HUES6 (cell line): Measurements from ENCODE around the gene SCNM1.
"Not testable (repeated sequence)": the region's sequence is repeated elsewhere in the genome, so short reads cannot be mapped to it uniquely, and the experiment has no call there.

Experiments used
- H3K27ac ChIP-seq: 2 replicates; pipeline ENCODE4 v1.7.0; 2013; ENCODE audit warnings: low read depth, mild to moderate bottlenecking, low read length, inconsistent platforms
- H3K27me3 ChIP-seq: 2 replicates; pipeline ENCODE4 v1.6.1; 2013; ENCODE audit warnings: low read length; ENCODE audit not compliant: control insufficient read depth, insufficient read depth
- H3K36me3 ChIP-seq: 2 replicates; pipeline ENCODE4 v1.6.1; 2013; ENCODE audit warnings: low read length; ENCODE audit not compliant: control insufficient read depth, insufficient read depth
- H3K4me1 ChIP-seq: 2 replicates; pipeline ENCODE4 v1.6.1; 2013; ENCODE audit warnings: low read length; ENCODE audit not compliant: control insufficient read depth, insufficient read depth
- H3K4me3 ChIP-seq: 2 replicates; pipeline ENCODE4 v1.5.1; 2013; ENCODE audit warnings: low read depth, low read length
- H3K9ac ChIP-seq: one replicate; pipeline ENCODE4 v1.6.1; 2013; ENCODE audit warnings: mild to moderate bottlenecking, low read length
- H3K9me3 ChIP-seq: 2 replicates; pipeline ENCODE4 v1.6.1; 2013; ENCODE audit warnings: low read depth, low read length; ENCODE audit not compliant: control insufficient read depth, insufficient read depth

The SCNM1 gene

DNA sequence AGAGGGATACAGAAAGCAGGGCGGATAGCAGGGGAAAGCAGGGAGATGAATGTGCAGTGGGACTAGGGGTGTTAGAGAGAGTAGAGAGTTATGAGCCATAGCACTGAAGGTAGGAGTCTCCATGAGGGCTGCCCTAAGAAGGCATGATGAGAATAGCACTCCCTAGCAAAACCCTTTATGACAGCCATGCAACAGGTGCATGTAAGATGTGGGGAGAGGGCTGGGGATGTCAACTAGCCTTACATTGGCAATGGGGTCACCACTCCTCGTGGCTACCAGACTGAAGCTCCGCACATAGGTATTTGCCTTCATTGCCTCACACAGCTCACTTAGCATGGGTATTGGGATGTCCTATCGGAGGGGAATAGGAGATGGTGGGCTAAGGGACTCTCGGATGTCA, 5.2 kb downstream of the SCNM1 start:
- Histone ChIP-seq H3K36me3 (peaks cover 52% of the 10 kb centered on the region), H3K27ac (no peak overlapping the region), H3K27me3 (no peaks in the 10 kb centered on the region), H3K9me3 (no peaks in the 10 kb centered on the region), H3K4me3 (no peak overlapping the region), H3K9ac (no peak overlapping the region), H3K4me1 (no peaks in the 10 kb centered on the region)

- no peak overlapping the region for H3K9ac ChIP-seq
- H3K9me3 ChIP-seq, result no peaks in the 10 kb centered on the region
- H3K4me3 ChIP-seq, result no peak overlapping the region
- H3K4me1 ChIP-seq, result no peaks in the 10 kb centered on the region
- H3K27ac ChIP-seq, result no peak overlapping the region
- peaks cover 69% of the 10 kb centered on the region for H3K36me3 ChIP-seq
- H3K27me3 ChIP-seq, result no peaks in the 10 kb centered on the region
Observed at GRCh38 chr1:151175041-151175741, 9.2 kb downstream of the SCNM1 start.

DNA sequence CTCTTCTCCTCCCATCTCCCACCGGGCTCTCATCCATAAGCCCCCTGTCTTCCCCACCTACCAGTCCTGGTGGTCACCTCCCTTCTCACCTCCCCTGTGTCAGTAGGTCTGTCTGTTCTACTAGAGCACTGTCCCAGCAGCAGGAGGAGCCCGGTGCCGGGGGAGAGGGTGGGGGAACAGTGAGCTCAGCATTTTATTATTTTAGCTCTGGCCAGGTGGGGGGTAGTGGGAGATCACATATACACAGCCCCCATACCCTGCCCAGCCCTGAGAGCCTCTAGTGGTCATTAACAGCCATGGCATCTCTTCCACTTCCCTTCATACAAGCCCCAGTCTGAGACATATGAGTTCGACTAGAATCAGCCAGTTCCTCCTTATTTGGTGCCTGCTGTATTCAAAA, 9.9 kb downstream of the SCNM1 start, which contains the start of gene TMOD4:
TSS of gene TMOD4 (minus strand) at position 119 of the 400 bp plus-strand sequence. CDS start 1,106 bp downstream, outside the sequence.
- no peaks in the 10 kb centered on the region for H3K9me3 ChIP-seq
- no peak within 1 kb of the TSS for H3K4me3 ChIP-seq
- H3K27me3 ChIP-seq, result no peaks in the 10 kb centered on the region
- no peak within 1 kb of the TSS for H3K27ac ChIP-seq
- H3K4me1 ChIP-seq, result no peaks in the 10 kb centered on the region
- no peak within 1 kb of the TSS for H3K9ac ChIP-seq
- peaks cover 70% of the 10 kb centered on the region for H3K36me3 ChIP-seq

DNA sequence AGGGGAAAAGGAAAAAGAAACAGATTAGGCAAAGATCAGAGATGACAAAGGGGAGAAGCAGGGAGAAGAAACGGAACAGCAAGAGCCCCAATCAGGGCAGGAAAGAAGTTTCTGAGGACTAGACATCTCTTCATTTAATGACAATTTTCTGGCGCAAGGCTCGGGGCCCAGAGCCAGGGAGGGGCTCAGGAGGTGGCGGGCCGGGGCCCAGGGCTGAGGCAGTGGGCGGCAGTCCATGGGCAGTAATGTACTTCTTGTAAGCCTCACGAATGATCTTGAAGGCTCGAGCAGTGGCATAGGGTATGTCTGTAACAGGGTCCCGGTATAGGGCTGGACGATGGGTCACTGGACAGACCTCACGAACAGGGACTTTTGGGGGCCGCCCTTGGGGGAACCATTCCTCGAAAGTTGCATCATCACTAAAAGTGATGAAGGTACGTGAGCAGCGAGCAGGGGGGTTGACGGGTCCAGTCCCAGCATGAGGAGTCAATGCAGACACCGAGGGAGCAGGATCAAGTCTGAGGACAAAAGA, 10.6 kb downstream of the SCNM1 start:
- no peaks in the 10 kb centered on the region for H3K27me3 ChIP-seq
- no peak overlapping the region for H3K4me3 ChIP-seq
- no peak overlapping the region for H3K27ac ChIP-seq
- no peaks in the 10 kb centered on the region for H3K4me1 ChIP-seq
- H3K9me3 ChIP-seq, result no peaks in the 10 kb centered on the region
- H3K9ac ChIP-seq, result no peak overlapping the region
- peaks cover 77% of the 10 kb centered on the region for H3K36me3 ChIP-seq

DNA sequence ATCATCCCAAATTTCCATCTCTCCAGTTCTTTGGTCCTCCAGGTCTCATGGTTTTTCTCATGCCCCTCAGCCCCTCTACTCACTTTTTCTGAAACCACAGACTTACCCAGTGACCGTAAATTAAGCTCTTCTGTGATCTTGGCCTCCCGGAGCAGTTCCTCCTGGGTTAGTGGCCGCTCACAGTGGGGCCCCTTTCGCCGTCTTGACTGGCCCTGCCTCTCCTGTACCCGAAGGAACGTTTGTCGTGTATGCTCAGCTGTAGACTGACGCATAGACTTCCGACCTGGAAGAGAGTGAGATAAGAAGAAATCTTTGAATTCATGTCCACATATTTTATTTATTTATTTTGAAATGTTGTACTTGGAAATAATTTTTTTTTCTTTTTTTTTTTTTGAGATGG, 18.3 kb downstream of the SCNM1 start:
- Histone ChIP-seq H3K36me3 (peaks cover 70% of the 10 kb centered on the region), H3K27ac (no peak overlapping the region), H3K4me1 (no peaks in the 10 kb centered on the region), H3K9me3 (no peaks in the 10 kb centered on the region), H3K27me3 (no peaks in the 10 kb centered on the region), H3K9ac (no peak overlapping the region), H3K4me3 (no peak overlapping the region)

- H3K4me1 ChIP-seq, result no peaks in the 10 kb centered on the region
- no peak overlapping the region for H3K9ac ChIP-seq
- H3K9me3 ChIP-seq, result no peaks in the 10 kb centered on the region
- H3K36me3 ChIP-seq, result peaks cover 41% of the 10 kb centered on the region
- H3K27me3 ChIP-seq, result no peaks in the 10 kb centered on the region
- no peak overlapping the region for H3K27ac ChIP-seq
- H3K4me3 ChIP-seq, result no peak overlapping the region
Observed at GRCh38 chr1:151187205-151187604, 21.3 kb downstream of the SCNM1 start.

DNA sequence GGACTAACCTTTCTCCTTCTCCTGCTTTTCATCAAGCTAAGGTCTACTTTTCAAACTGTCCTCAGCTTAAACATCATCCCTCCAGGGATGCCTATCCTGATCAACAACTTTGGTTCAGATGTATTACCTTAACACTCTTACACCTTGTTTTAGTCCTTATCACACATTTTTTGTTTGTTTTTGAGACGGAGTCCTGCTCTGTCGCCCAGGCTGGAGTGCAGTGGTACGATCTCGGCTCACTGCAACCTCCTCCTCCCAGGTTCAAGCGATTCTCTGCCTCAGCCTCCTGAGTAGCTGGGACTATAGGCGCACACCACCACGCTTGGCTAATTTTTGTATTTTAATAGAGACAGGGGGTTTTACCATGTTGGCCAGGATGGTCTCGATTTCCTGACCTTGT, 22.7 kb downstream of the SCNM1 start:
- H3K9me3 ChIP-seq, H3K27me3 ChIP-seq, H3K4me1 ChIP-seq, H3K27ac ChIP-seq: not testable (repeated sequence)
- Histone ChIP-seq H3K9ac (peak overlapping the region; percentile 81), H3K4me3 (peak overlapping the region; percentile 96), H3K36me3 (peaks cover 28% of the 10 kb centered on the region)

DNA sequence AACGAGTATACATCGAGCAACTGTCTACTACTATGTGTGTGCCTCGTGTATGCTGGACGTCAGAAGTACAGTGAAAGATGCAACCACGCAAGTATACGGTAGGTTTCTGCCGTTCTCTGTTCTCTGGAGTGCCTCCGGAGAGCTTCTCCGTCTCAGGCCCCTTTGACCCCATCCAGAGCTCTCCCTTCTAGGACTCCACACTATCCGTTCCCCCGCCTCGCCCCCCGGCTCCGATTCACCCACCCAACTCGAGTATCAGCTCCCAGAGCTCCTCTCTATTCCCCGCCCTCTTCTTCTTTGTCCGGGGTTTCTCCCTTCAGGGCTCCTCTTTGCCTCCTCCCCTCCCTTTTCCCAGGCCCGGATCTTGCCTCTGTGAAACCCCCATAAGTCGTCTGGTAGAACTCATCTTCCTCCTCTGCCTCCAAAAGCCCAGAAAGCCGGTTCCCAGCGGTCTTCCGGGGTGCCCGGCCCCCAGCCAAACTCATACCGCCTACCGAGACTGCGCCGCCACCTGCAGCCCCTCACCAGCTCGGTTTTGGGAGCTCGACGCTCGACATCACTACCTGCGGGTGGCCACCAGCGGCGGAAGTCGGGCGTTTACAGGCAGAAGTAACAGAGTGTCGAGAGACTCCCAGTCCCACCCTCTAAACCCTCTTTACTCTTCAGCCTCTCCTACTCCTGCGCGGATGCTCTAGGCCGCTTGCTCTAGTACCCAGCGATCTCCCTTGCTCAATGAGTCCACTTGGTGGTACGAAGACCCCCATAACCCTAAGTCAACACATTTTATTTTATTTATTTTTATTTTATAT, 23.9 kb downstream of the SCNM1 start, which contains the start of gene VPS72:
TSS of gene VPS72 (minus strand) at position 561 of the 809 bp plus-strand sequence. CDS start at position 485, 76 bp downstream.
- H3K9me3 ChIP-seq, result no peaks in the 10 kb centered on the region
- peaks cover 16% of the 10 kb centered on the region for H3K36me3 ChIP-seq
- no peaks in the 10 kb centered on the region for H3K4me1 ChIP-seq
- H3K4me3 ChIP-seq, result peak within 1 kb of the TSS; percentile 96
- peak within 1 kb of the TSS; percentile 51; the same call in 1 of the 2 replicates for H3K27ac ChIP-seq
- no peaks in the 10 kb centered on the region for H3K27me3 ChIP-seq
- peak within 1 kb of the TSS; percentile 81 for H3K9ac ChIP-seq

- Histone ChIP-seq H3K9ac (no peak overlapping the region), H3K27ac (no peak overlapping the region), H3K9me3 (no peaks in the 10 kb centered on the region), H3K4me3 (no peak overlapping the region), H3K27me3 (no peaks in the 10 kb centered on the region), H3K4me1 (no peaks in the 10 kb centered on the region; the same call in 1 of the 2 replicates), H3K36me3 (0 out of 2 replicates have a peak, but pooled peaks cover 4% of the 10 kb centered on the region)
Observed at GRCh38 chr1:151192047-151192446, 26.1 kb downstream of the SCNM1 start.

DNA sequence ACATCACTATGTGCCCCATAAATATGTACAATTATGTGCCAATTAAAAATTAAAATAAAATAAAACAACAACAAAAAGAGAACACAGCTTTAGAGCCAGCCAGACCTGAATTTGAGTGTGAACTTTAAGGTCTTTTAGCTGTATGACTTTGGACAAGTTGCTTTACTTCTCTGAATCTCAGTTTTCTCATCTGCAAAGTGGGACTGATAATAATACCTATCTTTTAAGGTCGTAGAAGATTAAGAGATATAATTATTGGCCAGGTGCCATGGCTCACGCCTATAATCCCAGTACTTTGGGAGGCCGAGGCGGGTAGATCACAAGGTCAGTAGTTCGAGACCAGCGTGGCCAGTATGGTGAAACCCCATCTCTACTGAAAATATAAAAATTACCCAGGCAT, 27.4 kb downstream of the SCNM1 start:
- H3K27me3 ChIP-seq, result no peaks in the 10 kb centered on the region
- no peak overlapping the region for H3K27ac ChIP-seq
- H3K9me3 ChIP-seq, result no peaks in the 10 kb centered on the region
- H3K4me1 ChIP-seq, result peaks cover 5% of the 10 kb centered on the region
- no peak overlapping the region for H3K9ac ChIP-seq
- H3K36me3 ChIP-seq, result no peaks in the 10 kb centered on the region
- no peak overlapping the region for H3K4me3 ChIP-seq

DNA sequence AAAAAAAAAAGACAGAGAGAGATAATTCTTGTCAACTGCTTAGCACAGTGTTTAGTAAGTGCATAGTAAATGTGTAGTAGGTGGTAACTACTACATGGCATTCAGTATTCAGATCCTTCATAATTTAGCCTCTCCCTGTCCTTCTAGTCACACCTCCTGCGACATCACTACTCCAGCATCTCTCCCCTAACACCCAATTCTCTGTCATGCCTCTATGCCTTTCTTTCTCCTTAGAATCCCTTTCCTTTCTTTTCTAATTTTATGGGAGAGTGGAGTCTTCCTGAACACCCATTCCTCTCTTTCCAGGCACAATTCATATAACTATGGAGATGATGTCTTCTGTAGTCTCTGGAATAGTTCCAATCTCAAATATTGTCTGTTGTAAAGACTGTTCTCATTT, 27.9 kb downstream of the SCNM1 start:
- H3K27ac ChIP-seq, result no peak overlapping the region
- no peak overlapping the region for H3K9ac ChIP-seq

More for the DNA sequence above, 27.9 kb downstream of the SCNM1 start:
- Histone ChIP-seq H3K9me3 (no peaks in the 10 kb centered on the region), H3K27me3 (no peaks in the 10 kb centered on the region), H3K4me3 (no peak overlapping the region), H3K36me3 (no peaks in the 10 kb centered on the region), H3K4me1 (peaks cover 5% of the 10 kb centered on the region)
